ENCODE data around the gene SEC11A. TPM values are rescaled to one million over a fixed set of nuclear protein-coding genes. Genes with fewer than 3 reads are reported as not detected.

Gene SEC11A
- polyA plus RNA-seq, 3 donors: 111 to 166 (median 154) TPM

GRCh38 chr15:84631706-84632272 lies 84.2 kb downstream of the SEC11A start:
- H3K36me3 ChIP-seq (replicated peaks in 1 of 2; ENCODE audit: control insufficient read depth in 1 of 2, insufficient read depth in 2 of 2, low read length in 2 of 2): peaks cover 0 to 6% of the 10 kb centered on the region in 2 donors
- no peaks in the 10 kb centered on the region for H3K9me3 Mint-ChIP-seq
- H3K36me3 Mint-ChIP-seq: peaks cover 13 to 15% of the 10 kb centered on the region in 2 donors
- H3K27ac Mint-ChIP-seq: peak overlapping the region in 6 of 7 donors; percentile 88 to 98 (median 93)
- H3K4me1 Mint-ChIP-seq: peaks cover 40% of the 10 kb centered on the region
- H3K4me3 Mint-ChIP-seq: peak overlapping the region; percentile 93 to 99
- no peaks in the 10 kb centered on the region for H4K20me1 ChIP-seq (ENCODE audit: insufficient read depth, low read length)
- peak overlapping the region; percentile 73 for H3K4me2 ChIP-seq (replicated peaks; ENCODE audit: extremely low read depth, low read length, poor library complexity, severe bottlenecking)
- peak overlapping the region; percentile 98 for H2AFZ ChIP-seq (ENCODE audit: insufficient read depth, low read depth, low read length, poor library complexity, severe bottlenecking)
- no peak for TF ChIP-seq CTCF (IDR thresholded peaks at IDR 0.05)
- H3K27ac ChIP-seq (ENCODE audit: low read depth in 1 of 2, low read length in 2 of 2): peak overlapping the region; percentile 33 to 83
- peaks cover 28% of the 10 kb centered on the region for H3K79me2 ChIP-seq (ENCODE audit: insufficient read depth, low read length)
- no peaks in the 10 kb centered on the region for H3K27me3 Mint-ChIP-seq (ENCODE audit: low read depth in 3 of 3)
- H3K4me1 ChIP-seq (ENCODE audit: control insufficient read depth in 1 of 2, insufficient read depth in 2 of 2, low read length in 2 of 2): peaks cover 30 to 48% of the 10 kb centered on the region in 2 donors
- H3K9ac ChIP-seq (ENCODE audit: insufficient read depth, low read length, poor library complexity, severe bottlenecking): peak overlapping the region; percentile 51
- intact Hi-C loops (cut with micrococcal nuclease): loop anchor here in 1 of 2 donors (1.0 to 2.0 kb wide), 2 partner anchors 23 to 31 kb away; partner anchors contain the start of gene WDR73
- 53% methylated on average over 5 of the region's 7 CpGs for WGBS (ENCODE audit: insufficient coverage)
- H3K9me3 ChIP-seq (replicated peaks in 1 of 2; ENCODE audit: control insufficient read depth in 1 of 2, insufficient read depth in 1 of 2, low read length in 2 of 2): no peaks in the 10 kb centered on the region
- no peaks in the 10 kb centered on the region for H3K27me3 ChIP-seq (ENCODE audit: control insufficient read depth in 2 of 2, insufficient read depth in 2 of 2, low read length in 2 of 2)
- no peak for DNase-seq
- H3K4me3 ChIP-seq (replicated peaks in 1 of 3; ENCODE audit: low read depth in 2 of 3, low read length in 3 of 3): peak overlapping the region; percentile 51 to 92 (median 84)

- Histone ChIP-seq H2AFZ (ENCODE audit: insufficient read depth, low read depth, low read length, poor library complexity, severe bottlenecking) (no peak overlapping the region), H3K79me2 (ENCODE audit: insufficient read depth, low read length) (peaks cover 13% of the 10 kb centered on the region), H3K27me3 (ENCODE audit: control insufficient read depth in 2 of 2, insufficient read depth in 2 of 2, low read length in 2 of 2) (no peaks in the 10 kb centered on the region), H3K4me1 (ENCODE audit: control insufficient read depth in 1 of 2, insufficient read depth in 2 of 2, low read length in 2 of 2) (peaks cover 24 to 32% of the 10 kb centered on the region in 2 donors), H3K27ac (ENCODE audit: low read depth in 1 of 2, low read length in 2 of 2) (no peak overlapping the region), H3K4me3 (replicated peaks in 1 of 3; ENCODE audit: low read depth in 2 of 3, low read length in 3 of 3) (no peak overlapping the region), H4K20me1 (ENCODE audit: insufficient read depth, low read length) (no peaks in the 10 kb centered on the region), H3K36me3 (replicated peaks in 1 of 2; ENCODE audit: control insufficient read depth in 1 of 2, insufficient read depth in 2 of 2, low read length in 2 of 2) (no peaks in the 10 kb centered on the region), H3K4me2 (replicated peaks; ENCODE audit: extremely low read depth, low read length, poor library complexity, severe bottlenecking) (no peak overlapping the region), H3K9me3 (replicated peaks in 1 of 2; ENCODE audit: control insufficient read depth in 1 of 2, insufficient read depth in 1 of 2, low read length in 2 of 2) (no peaks in the 10 kb centered on the region), H3K9ac (ENCODE audit: insufficient read depth, low read length, poor library complexity, severe bottlenecking) (no peak overlapping the region)
- Mint-ChIP-seq H3K27me3 (ENCODE audit: low read depth in 3 of 3) (peaks cover 0 to 2% (median 1%) of the 10 kb centered on the region in 3 donors), H3K36me3 (peaks cover 6 to 9% of the 10 kb centered on the region in 2 donors), H3K4me3 (no peak overlapping the region), H3K9me3 (no peaks in the 10 kb centered on the region), H3K4me1 (peaks cover 25% of the 10 kb centered on the region), H3K27ac (no peak overlapping the region)
- WGBS (ENCODE audit: insufficient coverage): 100% methylated on average over 1 of the region's 9 CpGs
- DNase-seq: no peak
- TF ChIP-seq CTCF (IDR thresholded peaks at IDR 0.05): no peak
- intact Hi-C loops (cut with micrococcal nuclease): no loop called here
These were observed 86.9 kb downstream of the SEC11A start for GRCh38 chr15:84629033-84629432.

All from CD14-positive monocyte (primary cell).